B cell (primary cell): ENCODE data around the gene KCNJ6. TPM values are rescaled to one million over a fixed set of nuclear protein-coding genes. Genes with fewer than 3 reads are reported as not detected.
A peak's percentile ranks its signal among the peaks of the same experiment; 100 is the strongest.

Experiments
- ATAC-seq: fragments of 200-7000 bp; cut with Tn5 transposase; one replicate; pipeline ENCODE4 v1.10.0; 2021; ENCODE audit warnings: low read depth, mild to moderate bottlenecking, moderate number of reproducible peaks, moderate library complexity
- CTCF ChIA-PET: fragments of 350-600 bp; sonication (Branson Sonifier 250); formaldehyde crosslinking; loops from one replicate; lab custom pipeline; 2021; ENCODE audit warnings: antibody characterized with exemption, inconsistent platforms; lab: Charles Lee
- POLR2A ChIA-PET: fragments of 350-600 bp; sonication (Branson Sonifier 250); formaldehyde crosslinking; loops from one replicate; lab custom pipeline; 2021; ENCODE audit warnings: antibody characterized with exemption; lab: Charles Lee
- DNase-seq: peaks from one replicate; pipeline ENCODE4 v3.0.0; 2013
- H2AFZ ChIP-seq: 2 replicates; pipeline ENCODE4 v1.6.1; 2012; ENCODE audit warnings: mild to moderate bottlenecking, low read depth, low read length; ENCODE audit not compliant: insufficient read depth, poor library complexity, severe bottlenecking
- H3K27ac ChIP-seq, 2 donors: 1 replicate in 1 of 2; 2 replicates in 1 of 2; pipeline ENCODE4 v1.5.1; 2012 to 2013; ENCODE audit warnings: low read length in 2 of 2, mild to moderate bottlenecking in 2 of 2, moderate library complexity in 1 of 2
- H3K27me3 ChIP-seq, 4 experiments: fragments of 200-600 bp in 1 of 4; sonication (generic) in 1 of 4; replicated peaks in 1 of 4; 1 replicate in 2 of 4; 2 replicates in 2 of 4; pipeline versions ENCODE4 v1.6.1 to v1.7.0; 2013 to 2016; ENCODE audit warnings: low read length in 3 of 4, mild to moderate bottlenecking in 2 of 4, mixed read lengths in 1 of 4, moderate library complexity in 1 of 4; ENCODE audit not compliant: insufficient read depth in 4 of 4, control insufficient read depth in 3 of 4; ENCODE audit errors: control extremely low read depth in 1 of 4
- H3K36me3 ChIP-seq, 2 experiments: replicated peaks in 1 of 2; 1 replicate in 1 of 2; 2 replicates in 1 of 2; pipeline versions ENCODE4 v1.6.1 to v1.7.1; 2013; ENCODE audit warnings: low read length in 1 of 2; ENCODE audit not compliant: insufficient read depth in 2 of 2, control insufficient read depth in 1 of 2; ENCODE audit errors: control extremely low read depth in 1 of 2, extremely low read depth in 1 of 2
- H3K4me1 ChIP-seq, 2 donors: fragments of 200-600 bp in 1 of 2; sonication (generic) in 1 of 2; 1 replicate in 1 of 2; 2 replicates in 1 of 2; pipeline versions ENCODE4 v1.5.1 to v1.6.1; 2013 to 2017; ENCODE audit warnings: low read length in 2 of 2; ENCODE audit not compliant: control insufficient read depth in 2 of 2, insufficient read depth in 2 of 2
- H3K4me2 ChIP-seq: replicated peaks from 2 replicates; pipeline ENCODE3; 2012; ENCODE audit warnings: mild to moderate bottlenecking, low read depth, low read length; ENCODE audit not compliant: poor library complexity, severe bottlenecking
- H3K4me3 ChIP-seq, 5 experiments: fragments of 200-600 bp in 1 of 5; sonication (generic) in 1 of 5; 1 replicate in 3 of 5; 2 replicates in 2 of 5; pipeline versions ENCODE4 v1.5.1 to v1.7.0; 2011 to 2016; ENCODE audit warnings: low read length in 4 of 5, mild to moderate bottlenecking in 4 of 5, low read depth in 2 of 5, control low read depth in 1 of 5, moderate library complexity in 1 of 5; ENCODE audit not compliant: insufficient read depth in 1 of 5; ENCODE audit errors: control extremely low read depth in 1 of 5, extremely low read depth in 1 of 5
- H3K79me2 ChIP-seq: fragments of 200-600 bp; sonication (generic); one replicate; pipeline ENCODE4 v1.6.0; 2016; ENCODE audit warnings: low read length; ENCODE audit not compliant: control insufficient read depth, insufficient read depth
- H3K9ac ChIP-seq: fragments of 200-600 bp; sonication (generic); 2 replicates; pipeline ENCODE4 v1.6.1; 2017; ENCODE audit warnings: mild to moderate bottlenecking, low read length, moderate library complexity
- H3K9me3 ChIP-seq, 3 donors: one replicate each; pipeline versions ENCODE4 v1.6.1 to v1.7.1; 2013; ENCODE audit warnings: low read length in 2 of 3; ENCODE audit not compliant: control insufficient read depth in 2 of 3, insufficient read depth in 1 of 3; ENCODE audit errors: control extremely low read depth in 1 of 3
- H4K20me1 ChIP-seq: 2 replicates; pipeline ENCODE4 v1.6.0; 2012; ENCODE audit warnings: mild to moderate bottlenecking, low read length; ENCODE audit not compliant: insufficient read depth, control insufficient read depth, poor library complexity, severe bottlenecking
- H3K27ac Mint-ChIP-seq: one replicate; pipeline ENCODE4 v1.8.0; 2021; ENCODE audit warnings: mixed read lengths
- H3K27me3 Mint-ChIP-seq: one replicate; pipeline ENCODE4 v1.8.0; 2021; ENCODE audit warnings: mixed read lengths
- H3K4me1 Mint-ChIP-seq: one replicate; pipeline ENCODE4 v1.8.0; 2021; ENCODE audit warnings: mixed read lengths
- H3K4me3 Mint-ChIP-seq: one replicate; pipeline ENCODE4 v1.8.0; 2021; ENCODE audit warnings: mixed read lengths
- H3K9me3 Mint-ChIP-seq: one replicate; pipeline ENCODE4 v1.8.0; 2022; ENCODE audit warnings: mixed read lengths; ENCODE audit not compliant: insufficient read depth
- CTCF ChIP-seq: fragments of 200-600 bp; IDR thresholded peaks from one replicate; pipeline ENCODE4 v1.8.0; 2022; ENCODE audit warnings: antibody characterized with exemption, mild to moderate bottlenecking
- EZH2 ChIP-seq: IDR thresholded peaks from 2 replicates; pipeline ENCODE4 v1.6.1; 2012; ENCODE audit warnings: borderline replicate concordance, low read depth, mild to moderate bottlenecking, moderate library complexity, low read length; ENCODE audit not compliant: insufficient read depth, poor library complexity, severe bottlenecking
- WGBS: methylation state at CpG from one replicate; pipeline ENCODE4 v1.1.5; 2013; ENCODE audit warnings: missing lambda C conversion rate; ENCODE audit not compliant: insufficient coverage; 5-methylcytosine and 5-hydroxymethylcytosine counted together
- intact Hi-C: fragments of 100-400 bp; cut with micrococcal nuclease; formaldehyde crosslinking; loops from one replicate; pipeline ENCODE4 v1.10.0; 2022
- polyA plus RNA-seq: library from polyadenylated mRNA; depleted of rRNA; stranded (reverse); fragments of >200 nt; gene quantifications from 2 replicates; pipeline ENCODE4 v1.2.3, GENCODE V29; 2012
- total RNA-seq, 2 donors: library from RNA; stranded (reverse); fragments of 120-200 nt in 1 of 2; gene quantifications; 1 replicate in 1 of 2; 2 replicates in 1 of 2; pipeline versions ENCODE4 v1.2.3 to v1.2.4, GENCODE V29; 2013 to 2022

KCNJ6 gene
- total and polyA plus RNA-seq, 2 donors (not counting 1 experiment from before 2014, with no cell fraction given): not detected

GRCh38 chr21:37815893-37816292 lies 100.4 kb downstream of the KCNJ6 start:
- Mint-ChIP-seq H3K4me3 (no peak overlapping the region), H3K27ac (no peak overlapping the region), H3K4me1 (no peaks in the 10 kb centered on the region), H3K9me3 (peaks cover 8% of the 10 kb centered on the region), H3K27me3 (peaks cover 1% of the 10 kb centered on the region)
- CTCF ChIA-PET: no interaction called here
- WGBS: 92% methylated on average over 9 of the region's 9 CpGs
- no peak overlapping the region for H3K9ac ChIP-seq
- peaks cover 0 to 2% (median 0%) of the 10 kb centered on the region in 4 experiments for H3K27me3 ChIP-seq
- no peak overlapping the region for H3K4me2 ChIP-seq
- H2AFZ ChIP-seq: no peak overlapping the region
- intact Hi-C loops: no loop called here
- no peak for TF ChIP-seq EZH2
- no peak for TF ChIP-seq CTCF
- no peaks in the 10 kb centered on the region for H4K20me1 ChIP-seq
- H3K4me1 ChIP-seq: no peaks in the 10 kb centered on the region
- ATAC-seq (no peak), DNase-seq (no peak)
- POLR2A ChIA-PET: no interaction called here
- peak overlapping the region in 1 of 5 experiments; percentile 13 for H3K4me3 ChIP-seq
- peaks cover 0 to 4% (median 0%) of the 10 kb centered on the region in 3 donors for H3K9me3 ChIP-seq
- H3K79me2 ChIP-seq: no peaks in the 10 kb centered on the region
- no peaks in the 10 kb centered on the region for H3K36me3 ChIP-seq
- H3K27ac ChIP-seq: no peak overlapping the region

GRCh38 chr21:37811711-37812110 lies 104.5 kb downstream of the KCNJ6 start:
- peaks cover 8% of the 10 kb centered on the region for H3K9me3 Mint-ChIP-seq
- Histone ChIP-seq H3K4me1 (no peaks in the 10 kb centered on the region), H3K9ac (no peak overlapping the region), H3K4me3 (no peak overlapping the region), H3K27ac (no peak overlapping the region), H4K20me1 (no peaks in the 10 kb centered on the region), H3K36me3 (no peaks in the 10 kb centered on the region), H3K4me2 (no peak overlapping the region), H3K9me3 (peaks cover 0 to 4% (median 0%) of the 10 kb centered on the region in 3 donors), H2AFZ (no peak overlapping the region), H3K27me3 (peaks cover 0 to 2% (median 0%) of the 10 kb centered on the region in 4 experiments), H3K79me2 (no peaks in the 10 kb centered on the region)
- ATAC-seq: no peak
- no peak for DNase-seq
- H3K27ac Mint-ChIP-seq: no peak overlapping the region
- TF ChIP-seq CTCF (no peak), EZH2 (no peak)
- H3K27me3 Mint-ChIP-seq: no peaks in the 10 kb centered on the region
- H3K4me1 Mint-ChIP-seq: no peaks in the 10 kb centered on the region
- no peak overlapping the region for H3K4me3 Mint-ChIP-seq
- WGBS: no CpG with 5 or more reads among the region's 2 CpGs
- POLR2A ChIA-PET: no interaction called here
- CTCF ChIA-PET: no interaction called here
- intact Hi-C loops: no loop called here
